Prostate gland (tissue), 2 donors: Measurements from ENCODE around the gene ECE1. TPM values are rescaled to one million over a fixed set of nuclear protein-coding genes. Genes with fewer than 3 reads are reported as not detected.

Experiments
- DNase-seq: peaks from one replicate; pipeline ENCODE4 v3.0.0-alpha.2; 2019; ENCODE audit warnings: low spot score
- H3K27ac ChIP-seq, 2 donors: fragments of 200-600 bp; sonication (generic); 2 replicates each; pipeline ENCODE4 v1.5.1; 2017 to 2019
- H3K27me3 ChIP-seq: fragments of 200-600 bp; sonication (generic); replicated peaks from 2 replicates; pipeline ENCODE4 v1.5.1; 2019; ENCODE audit not compliant: insufficient read depth
- H3K36me3 ChIP-seq, 2 donors: fragments of 200-600 bp; sonication (generic); 1 replicate in 1 of 2; 2 replicates in 1 of 2; pipeline versions ENCODE4 v1.5.1 to v1.8.1; 2017 to 2019
- H3K4me1 ChIP-seq: fragments of 200-600 bp; sonication (generic); replicated peaks from 2 replicates; pipeline ENCODE4 v1.5.1; 2019
- H3K4me3 ChIP-seq, 2 donors: fragments of 200-600 bp; sonication (generic); 2 replicates each; pipeline ENCODE4 v1.5.1; 2017 to 2019
- H3K9me3 ChIP-seq: fragments of 200-600 bp; sonication (generic); 2 replicates; pipeline ENCODE4 v1.5.1; 2017
- CTCF ChIP-seq, 4 experiments: fragments of 200-600 bp in 2 of 4; fragments of 450-650 bp in 2 of 4; sonication (generic) in 2 of 4; IDR thresholded peaks; 1 replicate in 3 of 4; 2 replicates in 1 of 4; pipeline ENCODE4 v1.5.1; 2016 to 2019; ENCODE audit warnings: antibody characterized with exemption in 4 of 4, mild to moderate bottlenecking in 2 of 4, moderate library complexity in 2 of 4
- POLR2A ChIP-seq: fragments of 450-650 bp; IDR thresholded peaks from one replicate; pipeline ENCODE4 v1.6.1; 2016; ENCODE audit warnings: antibody characterized with exemption, mild to moderate bottlenecking
- POLR2AphosphoS5 ChIP-seq: sonication (generic); formaldehyde crosslinking; IDR thresholded peaks from one replicate; pipeline ENCODE4 v1.6.1; 2017; ENCODE audit warnings: antibody characterized with exemption
- WGBS: methylation state at CpG from one replicate; pipeline ENCODE4 v1.1.5; 2018; 5-methylcytosine and 5-hydroxymethylcytosine counted together
- intact Hi-C: fragments of 100-400 bp; cut with DNase I; formaldehyde crosslinking; loops from one replicate; pipeline ENCODE4 v1.14.2; 2022
- total RNA-seq, 2 donors: library from RNA; depleted of rRNA; stranded (reverse); fragments of >200 nt; gene quantifications; one replicate each; pipeline ENCODE4 v1.1.0, GENCODE V29; 2016

Gene ECE1
- total RNA-seq, 2 donors from 2014 or later, result 113 to 146 TPM

GRCh38 chr1:21329209-21329844 lies 39.1 kb upstream of the ECE1 start:
- H3K36me3 ChIP-seq, result no peaks in the 10 kb centered on the region
- H3K4me3 ChIP-seq, result no peak overlapping the region
- no peaks in the 10 kb centered on the region for H3K27me3 ChIP-seq
- WGBS, result 71% methylated on average over 7 of the region's 7 CpGs
- H3K27ac ChIP-seq, result peak overlapping the region; percentile 58 to 92
- TF ChIP-seq CTCF (IDR thresholded peaks at IDR 0.05) (peak in 1 of 4 experiments; percentile 38), POLR2A (no peak), POLR2AphosphoS5 (peak; percentile 69)
- peaks cover 53% of the 10 kb centered on the region for H3K4me1 ChIP-seq
- DNase-seq, result no peak
- intact Hi-C loops, result no loop called here
- H3K9me3 ChIP-seq, result no peaks in the 10 kb centered on the region

GRCh38 chr1:21327566-21328323 lies 37.5 kb upstream of the ECE1 start:
- Histone ChIP-seq H3K27ac (peak overlapping the region; percentile 82 to 86), H3K9me3 (no peaks in the 10 kb centered on the region), H3K4me3 (no peak overlapping the region), H3K27me3 (no peaks in the 10 kb centered on the region), H3K4me1 (peaks cover 43% of the 10 kb centered on the region), H3K36me3 (no peaks in the 10 kb centered on the region)
- DNase-seq, result no peak
- intact Hi-C loops, result no loop called here
- WGBS, result 94% methylated on average over 15 of the region's 15 CpGs
- no peak for TF ChIP-seq POLR2AphosphoS5
- TF ChIP-seq CTCF (IDR thresholded peaks at IDR 0.05), result no peak
- TF ChIP-seq POLR2A, result no peak

GRCh38 chr1:21326861-21327344 lies 36.6 kb upstream of the ECE1 start:
- intact Hi-C loops, result no loop called here
- TF ChIP-seq POLR2AphosphoS5, result no peak
- TF ChIP-seq CTCF (IDR thresholded peaks at IDR 0.05), result no peak
- no peak for TF ChIP-seq POLR2A
- peak overlapping the region; percentile 82 to 86 for H3K27ac ChIP-seq
- H3K9me3 ChIP-seq, result no peaks in the 10 kb centered on the region
- DNase-seq, result no peak
- no peaks in the 10 kb centered on the region for H3K27me3 ChIP-seq
- H3K36me3 ChIP-seq, result no peaks in the 10 kb centered on the region
- peaks cover 39% of the 10 kb centered on the region for H3K4me1 ChIP-seq
- no peak overlapping the region for H3K4me3 ChIP-seq
- WGBS, result 74% methylated on average over 10 of the region's 10 CpGs

GRCh38 chr1:21325731-21326387 lies 35.6 kb upstream of the ECE1 start:
- WGBS, result 77% methylated on average over 19 of the region's 19 CpGs
- Histone ChIP-seq H3K9me3 (no peaks in the 10 kb centered on the region), H3K4me1 (peaks cover 32% of the 10 kb centered on the region), H3K4me3 (no peak overlapping the region), H3K27me3 (no peaks in the 10 kb centered on the region), H3K36me3 (no peaks in the 10 kb centered on the region), H3K27ac (peak overlapping the region; percentile 82 to 86)
- DNase-seq, result no peak
- intact Hi-C loops, result no loop called here
- TF ChIP-seq POLR2A (no peak), CTCF (IDR thresholded peaks at IDR 0.05) (no peak), POLR2AphosphoS5 (no peak)
